ENCODE measurements around the gene WDR82.

The WDR82 gene

DNA sequence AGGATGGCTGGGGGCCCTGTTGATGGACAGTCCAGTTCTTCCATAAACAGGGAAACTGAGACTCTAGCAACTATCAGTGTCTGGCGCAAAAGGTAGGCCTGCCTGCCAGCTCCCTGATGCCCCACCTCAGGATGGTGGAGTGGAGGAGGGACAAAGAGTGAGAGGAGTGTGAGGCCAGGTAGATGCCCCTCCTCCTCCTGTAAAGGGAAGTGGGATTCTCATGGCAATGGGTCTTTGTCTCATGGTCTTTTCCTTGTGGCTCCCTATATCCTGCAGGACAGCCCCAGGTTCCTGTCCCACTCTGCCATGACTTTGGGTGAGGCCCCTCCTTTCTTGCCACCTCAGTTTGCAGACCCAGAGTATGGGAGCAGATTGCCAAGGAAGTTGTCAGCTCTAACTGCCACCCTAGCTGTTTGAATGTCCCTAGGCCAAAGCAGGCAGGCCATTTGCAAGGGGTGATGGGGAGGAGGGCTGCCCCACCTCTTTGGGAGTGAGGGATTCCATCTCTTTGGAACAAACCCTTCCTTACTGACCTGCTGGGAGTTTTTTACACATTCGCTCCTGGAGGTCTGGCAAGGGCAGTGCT, 34.8 kb upstream of the WDR82 start:
- H3K27ac ChIP-seq, result no peak overlapping the region
- H3K36me3 ChIP-seq, result no peaks in the 10 kb centered on the region
- H3K4me3 ChIP-seq (ENCODE audit: low read depth, low read length), result no peak overlapping the region
- H3K27me3 ChIP-seq (ENCODE audit: insufficient read depth, low read depth, severe bottlenecking), result no peaks in the 10 kb centered on the region
- DNase-seq, result no peak
- no peaks in the 10 kb centered on the region for H3K9me3 ChIP-seq (ENCODE audit: severe bottlenecking)
- TF ChIP-seq CTCF (IDR thresholded peaks at IDR 0.05; ENCODE audit: low read depth, low read length), result no peak

GRCh38 chr3:52311576-52312119, 33.2 kb upstream of the WDR82 start:
- Histone ChIP-seq H3K36me3 (no peaks in the 10 kb centered on the region), H3K4me3 (ENCODE audit: low read depth, low read length) (no peak overlapping the region), H3K9me3 (ENCODE audit: severe bottlenecking) (no peaks in the 10 kb centered on the region), H3K27me3 (ENCODE audit: insufficient read depth, low read depth, severe bottlenecking) (no peaks in the 10 kb centered on the region), H3K27ac (no peak overlapping the region)
- no peak for TF ChIP-seq CTCF (IDR thresholded peaks at IDR 0.05; ENCODE audit: low read depth, low read length)
- DNase-seq, result no peak

- no peak overlapping the region for H3K27ac ChIP-seq
- no peaks in the 10 kb centered on the region for H3K27me3 ChIP-seq (ENCODE audit: insufficient read depth, low read depth, severe bottlenecking)
- no peak for DNase-seq
- TF ChIP-seq CTCF (IDR thresholded peaks at IDR 0.05; ENCODE audit: low read depth, low read length), result no peak
- H3K9me3 ChIP-seq (ENCODE audit: severe bottlenecking), result no peaks in the 10 kb centered on the region
- no peaks in the 10 kb centered on the region for H3K36me3 ChIP-seq
- no peak overlapping the region for H3K4me3 ChIP-seq (ENCODE audit: low read depth, low read length)
These were observed 32.6 kb upstream of the WDR82 start for GRCh38 chr3:52310861-52311575.

GRCh38 chr3:52308308-52308707, 29.9 kb upstream of the WDR82 start:
- Histone ChIP-seq H3K27me3 (ENCODE audit: insufficient read depth, low read depth, severe bottlenecking) (no peaks in the 10 kb centered on the region), H3K36me3 (no peaks in the 10 kb centered on the region), H3K27ac (no peak overlapping the region), H3K4me3 (ENCODE audit: low read depth, low read length) (no peak overlapping the region), H3K9me3 (ENCODE audit: severe bottlenecking) (no peaks in the 10 kb centered on the region)
- TF ChIP-seq CTCF (IDR thresholded peaks at IDR 0.05; ENCODE audit: low read depth, low read length), result no peak
- DNase-seq, result no peak

DNA sequence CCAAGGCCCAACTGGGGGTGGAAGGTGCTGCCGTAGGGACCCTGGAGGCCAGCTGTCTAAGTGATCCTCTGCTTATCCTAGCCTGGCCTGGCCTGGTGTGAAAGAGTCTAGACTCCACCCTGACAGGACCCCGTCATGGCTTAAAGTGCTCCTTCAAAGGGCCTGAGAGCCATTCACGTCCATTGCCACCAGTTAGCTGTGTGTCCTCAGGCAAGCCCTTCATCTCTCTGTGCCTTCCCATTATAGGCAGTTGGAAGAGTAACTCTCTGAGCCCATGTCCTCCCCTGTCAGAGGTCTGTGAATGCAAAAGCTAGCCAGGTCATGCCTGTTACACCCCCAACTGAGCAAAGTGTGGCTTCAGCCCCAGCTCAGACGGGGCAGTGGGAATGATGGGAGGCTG, 28.5 kb upstream of the WDR82 start:
- Histone ChIP-seq H3K9me3 (ENCODE audit: severe bottlenecking) (no peaks in the 10 kb centered on the region), H3K4me3 (ENCODE audit: low read depth, low read length) (no peak overlapping the region), H3K36me3 (no peaks in the 10 kb centered on the region), H3K27ac (no peak overlapping the region), H3K27me3 (ENCODE audit: insufficient read depth, low read depth, severe bottlenecking) (no peaks in the 10 kb centered on the region)
- DNase-seq, result no peak
- no peak for TF ChIP-seq CTCF (IDR thresholded peaks at IDR 0.05; ENCODE audit: low read depth, low read length)

Data from WERI-Rb-1 (cell line).